ENCODE measurements around the gene CNGB1. TPM values are rescaled to one million over a fixed set of nuclear protein-coding genes. Genes with fewer than 3 reads are reported as not detected.

CNGB1 gene
- polyA plus RNA-seq, 1 of the 3 experiments (the other 2 are of a cell fraction), result 0.05 TPM

- Histone ChIP-seq H4K20me1 (ENCODE audit: insufficient read depth) (no peaks in the 10 kb centered on the region), H3K79me2 (ENCODE audit: insufficient read depth) (no peaks in the 10 kb centered on the region), H3K4me1 (ENCODE audit: control insufficient read depth in 1 of 2, insufficient read depth in 2 of 2, low read depth in 1 of 2, low read length in 1 of 2) (peaks cover 0 to 8% of the 10 kb centered on the region in 2 experiments; a peak in 1 of 4 replicates), H3F3A (replicated peaks; ENCODE audit: insufficient read depth) (no peaks in the 10 kb centered on the region), H3K27ac (ENCODE audit: low read depth in 2 of 2, low read length in 1 of 2) (no peak overlapping the region), H3K9me3 (no peaks in the 10 kb centered on the region), H3K4me2 (no peak overlapping the region), H3K4me3 (ENCODE audit: low read depth in 2 of 2, low read length in 1 of 2) (no peak overlapping the region), H3K36me3 (replicated peaks in 1 of 2; ENCODE audit: control insufficient read depth in 1 of 2, insufficient read depth in 2 of 2, low read length in 1 of 2) (no peaks in the 10 kb centered on the region), H3K27me3 (ENCODE audit: insufficient read depth) (no peaks in the 10 kb centered on the region), H3K9me2 (no peaks in the 10 kb centered on the region), H2AFZ (ENCODE audit: low read depth) (no peak overlapping the region), H3K9ac (no peak overlapping the region)
- CTCF ChIA-PET, result interaction anchor here (0.7 kb wide), 1 partner anchor 276 kb away, joined by 3 read pairs; no protein-coding TSS in a partner anchor
- TF ChIP-seq REST (IDR thresholded peaks at IDR 0.05; ENCODE audit: low read depth, low read length) (no peak), TEAD4 (IDR thresholded peaks at IDR 0.05; ENCODE audit: borderline replicate concordance, insufficient read depth) (no peak), MEF2A (IDR thresholded peaks at IDR 0.05; ENCODE audit: borderline replicate concordance, low read depth) (no peak), YY1 (IDR thresholded peaks at IDR 0.05; ENCODE audit: low read depth) (no peak), NFIC (IDR thresholded peaks at IDR 0.05; ENCODE audit: borderline replicate concordance) (no peak), USF1 (IDR thresholded peaks at IDR 0.05; ENCODE audit: borderline replicate concordance, low read depth) (no peak), EP300 (IDR thresholded peaks at IDR 0.05; ENCODE audit: borderline replicate concordance in 1 of 2, low read depth in 1 of 2, low read length in 1 of 2) (no peak), JUND (IDR thresholded peaks at IDR 0.05) (no peak), POLR2AphosphoS5 (IDR thresholded peaks at IDR 0.05; ENCODE audit: low read depth, low read length) (no peak), EZH2phosphoT487 (IDR thresholded peaks at IDR 0.05; ENCODE audit: borderline replicate concordance, low read depth) (no peak), FOSL2 (IDR thresholded peaks at IDR 0.05; ENCODE audit: borderline replicate concordance, low read depth) (no peak), MAX (IDR thresholded peaks at IDR 0.05; ENCODE audit: low read depth) (no peak), ZBTB33 (IDR thresholded peaks at IDR 0.05; ENCODE audit: borderline replicate concordance, low read depth) (no peak), CHD2 (IDR thresholded peaks at IDR 0.05; ENCODE audit: low read length, partially characterized antibody) (no peak), MXI1 (IDR thresholded peaks at IDR 0.05; ENCODE audit: low read depth, low read length) (no peak), RXRA (IDR thresholded peaks at IDR 0.05; ENCODE audit: borderline replicate concordance, low read depth) (no peak), SMC3 (IDR thresholded peaks at IDR 0.05; ENCODE audit: low read depth, low read length) (no peak), RAD21 (IDR thresholded peaks at IDR 0.05; ENCODE audit: low read length) (no peak), IRF3 (IDR thresholded peaks at IDR 0.05; ENCODE audit: low read depth, low read length) (no peak)
- POLR2A ChIA-PET, result no interaction called here
- DNase-seq, result no peak
- WGBS (ENCODE audit: low lambda C conversion rate), result 88% methylated on average over 5 of the region's 5 CpGs
Observed at GRCh38 chr16:57842601-57843000, 128.3 kb downstream of the CNGB1 start.

Data from SK-N-SH (cell line).